Gastroesophageal sphincter (tissue), 4 donors: Measurements from ENCODE around the gene MEI4. TPM values are rescaled to one million over a fixed set of nuclear protein-coding genes. Genes with fewer than 3 reads are reported as not detected.
"Not testable (repeated sequence)": the region's sequence is repeated elsewhere in the genome, so short reads cannot be mapped to it uniquely, and the experiment has no call there.

Experiments used
- ATAC-seq: fragments of 150-250 bp; one replicate; pipeline ENCODE4 v1.9.1; 2016; ENCODE audit warnings: mild to moderate bottlenecking, moderate library complexity
- H3K27ac ChIP-seq, 4 donors: fragments of 200-600 bp; sonication (generic) in 3 of 4; 1 replicate in 3 of 4; 2 replicates in 1 of 4; pipeline ENCODE4 v1.5.1; 2016 to 2019
- H3K27me3 ChIP-seq: fragments of 200-600 bp; sonication (generic); one replicate; pipeline ENCODE4 v1.5.1; 2019
- H3K36me3 ChIP-seq, 2 donors: fragments of 200-600 bp; sonication (generic); one replicate each; pipeline ENCODE4 v1.5.1; 2019; ENCODE audit warnings: control low read depth in 1 of 2
- H3K4me1 ChIP-seq, 3 donors: fragments of 200-600 bp; sonication (generic); 1 replicate in 2 of 3; 2 replicates in 1 of 3; pipeline ENCODE4 v1.5.1; 2016 to 2019; ENCODE audit warnings: control low read depth in 2 of 3
- H3K4me3 ChIP-seq, 2 donors: fragments of 200-600 bp; sonication (generic); one replicate each; pipeline ENCODE4 v1.5.1; 2019; ENCODE audit warnings: mild to moderate bottlenecking in 1 of 2, moderate library complexity in 1 of 2
- H3K9me3 ChIP-seq, 3 donors: fragments of 200-600 bp; sonication (generic); one replicate each; pipeline ENCODE4 v1.5.1; 2017 to 2019; ENCODE audit warnings: control low read depth in 2 of 3
- CTCF ChIP-seq, 4 experiments: fragments of 200-600 bp in 2 of 4; fragments of 450-650 bp in 2 of 4; sonication (generic) in 1 of 4; IDR thresholded peaks; one replicate each; pipeline ENCODE4 v1.5.1; 2017 to 2019; ENCODE audit warnings: antibody characterized with exemption in 4 of 4, mild to moderate bottlenecking in 2 of 4, moderate library complexity in 2 of 4
- EP300 ChIP-seq: sonication (generic); formaldehyde crosslinking; IDR thresholded peaks from one replicate; pipeline ENCODE4 v1.6.1; 2017; ENCODE audit warnings: antibody characterized with exemption, mild to moderate bottlenecking
- POLR2A ChIP-seq, 2 donors: fragments of 450-650 bp; IDR thresholded peaks; one replicate each; pipeline ENCODE4 v1.6.1; 2017; ENCODE audit warnings: antibody characterized with exemption in 2 of 2, mild to moderate bottlenecking in 2 of 2, moderate library complexity in 1 of 2
- POLR2AphosphoS5 ChIP-seq: sonication (generic); formaldehyde crosslinking; IDR thresholded peaks from one replicate; pipeline ENCODE4 v1.6.1; 2017; ENCODE audit warnings: antibody characterized with exemption
- WGBS, 2 donors: methylation state at CpG; one replicate each; pipeline ENCODE4 v1.1.5; 2018; ENCODE audit warnings: low coverage in 1 of 2; 5-methylcytosine and 5-hydroxymethylcytosine counted together
- total RNA-seq, 4 donors: library from RNA; depleted of rRNA; stranded (reverse); fragments of >200 nt; gene quantifications; one replicate each; pipeline ENCODE4 v1.1.0, GENCODE V29; 2016

MEI4 gene
- total RNA-seq, 4 donors from 2014 or later = 0.13 to 0.31 (median 0.31) TPM; not detected in 1

- TF ChIP-seq CTCF (IDR thresholded peaks at IDR 0.05) (no peak), POLR2AphosphoS5 (no peak)
- ATAC-seq = no peak
- Histone ChIP-seq H3K27me3 (no peaks in the 10 kb centered on the region), H3K4me3 (no peak overlapping the region), H3K4me1 (no peaks in the 10 kb centered on the region), H3K36me3 (no peaks in the 10 kb centered on the region), H3K27ac (no peak overlapping the region), H3K9me3 (no peaks in the 10 kb centered on the region)
- 67 to 71% methylated on average over 1 of the region's 1 CpG for whole genome bisulfite sequencing, 2 donors
These were observed 35.8 kb downstream of the MEI4 start for GRCh38 chr6:77688649-77689048.

DNA sequence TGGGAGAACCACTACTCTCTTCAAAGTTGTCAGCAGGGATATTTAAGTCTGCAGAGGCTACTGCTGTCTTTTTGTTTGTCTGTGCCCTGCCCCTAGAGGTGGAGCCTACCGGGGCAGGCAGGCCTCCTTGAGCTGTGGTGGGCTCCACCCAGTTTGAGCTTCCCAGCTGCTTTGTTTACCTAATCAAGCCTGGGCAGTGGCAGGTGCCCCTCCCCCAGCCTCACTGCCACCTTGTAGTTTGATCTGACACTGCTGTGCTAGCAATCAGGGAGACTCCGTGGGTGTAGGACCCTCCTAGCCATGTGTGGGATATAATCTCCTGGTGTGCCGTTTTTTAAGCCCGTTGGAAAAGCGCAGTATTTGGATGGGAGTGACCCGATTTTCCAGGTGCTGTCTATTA, 47.3 kb downstream of the MEI4 start:
- 83 to 100% methylated on average over 1 of the region's 6 CpGs for WGBS, 2 donors
- not testable (repeated sequence) for ATAC-seq, H3K9me3 ChIP-seq, H3K27me3 ChIP-seq, H3K27ac ChIP-seq, H3K36me3 ChIP-seq, H3K4me1 ChIP-seq, H3K4me3 ChIP-seq

- H3K9me3 ChIP-seq = peaks cover 0 to 18% (median 0%) of the 10 kb centered on the region in 3 donors
- no peaks in the 10 kb centered on the region for H3K27me3 ChIP-seq
- no peak overlapping the region for H3K27ac ChIP-seq
- H3K4me1 ChIP-seq = no peaks in the 10 kb centered on the region
- TF ChIP-seq POLR2AphosphoS5 (no peak), POLR2A (IDR thresholded peaks at IDR 0.05) (no peak), CTCF (IDR thresholded peaks at IDR 0.05) (no peak), EP300 (no peak)
- no peak overlapping the region for H3K4me3 ChIP-seq
- H3K36me3 ChIP-seq = no peaks in the 10 kb centered on the region
- ATAC-seq = no peak
- WGBS, 2 donors = 86 to 100% methylated on average over 1 of the region's 2 CpGs
These were observed 54.8 kb downstream of the MEI4 start for GRCh38 chr6:77707603-77708002.

GRCh38 chr6:77715588-77715987, 62.7 kb downstream of the MEI4 start:
- TF ChIP-seq POLR2AphosphoS5 (no peak), EP300 (no peak), POLR2A (IDR thresholded peaks at IDR 0.05) (no peak), CTCF (IDR thresholded peaks at IDR 0.05) (no peak)
- WGBS, 2 donors = 79 to 81% methylated on average over 6 of the region's 6 CpGs
- Histone ChIP-seq H3K36me3 (no peaks in the 10 kb centered on the region), H3K27ac (no peak overlapping the region), H3K27me3 (no peaks in the 10 kb centered on the region), H3K4me3 (no peak overlapping the region), H3K9me3 (no peaks in the 10 kb centered on the region), H3K4me1 (no peaks in the 10 kb centered on the region)
- no peak for ATAC-seq

DNA sequence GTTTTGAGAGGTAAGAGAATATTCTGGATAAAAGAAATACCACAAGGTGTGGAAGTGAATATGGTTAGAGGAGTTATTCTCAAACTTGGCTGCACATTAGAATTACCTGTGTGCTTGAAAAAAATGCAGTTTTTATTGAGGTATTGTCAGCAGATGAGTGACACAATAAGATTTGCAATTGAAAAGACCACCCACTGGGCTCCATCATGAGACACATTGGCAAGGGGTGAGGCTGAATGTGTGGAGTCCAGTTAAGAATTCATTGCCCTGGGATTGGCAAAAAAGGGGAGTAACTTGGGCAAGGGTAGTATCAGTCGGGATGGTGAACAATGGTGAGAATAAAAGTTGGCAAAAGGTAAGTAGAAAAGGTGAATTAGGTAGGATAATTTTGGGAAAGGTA, 63.5 kb downstream of the MEI4 start:
- no peak for ATAC-seq
- Histone ChIP-seq H3K27ac (no peak overlapping the region), H3K36me3 (no peaks in the 10 kb centered on the region), H3K9me3 (no peaks in the 10 kb centered on the region), H3K27me3 (no peaks in the 10 kb centered on the region), H3K4me1 (no peaks in the 10 kb centered on the region), H3K4me3 (no peak overlapping the region)
- no peak for TF ChIP-seq CTCF (IDR thresholded peaks at IDR 0.05)
- no peak for TF ChIP-seq EP300
- TF ChIP-seq POLR2AphosphoS5 = no peak
- no peak for TF ChIP-seq POLR2A (IDR thresholded peaks at IDR 0.05)
- WGBS, 2 donors = 50 to 78% methylated on average over 1 of the region's 1 CpG

GRCh38 chr6:77736010-77736409, 83.2 kb downstream of the MEI4 start:
- H3K9me3 ChIP-seq, H3K27me3 ChIP-seq, H3K4me1 ChIP-seq, ATAC-seq, H3K27ac ChIP-seq, H3K4me3 ChIP-seq, H3K36me3 ChIP-seq: not testable (repeated sequence)
- no CpG with 5 or more reads among the region's 13 CpGs for WGBS, 2 donors
